T-helper 1 cell treated with Interleukin-12 subunit alpha and Interleukin-12 subunit beta and Interleukin-4 antibody, amounts not matched to agents 30 ng/mL and 1 ng/mL, for 36 hours (primary cell): ENCODE results near the gene HPCAL1. TPM values are rescaled to one million over a fixed set of nuclear protein-coding genes. Genes with fewer than 3 reads are reported as not detected.
"Not testable (repeated sequence)": the region's sequence is repeated elsewhere in the genome, so short reads cannot be mapped to it uniquely, and the experiment has no call there.

Source experiments
- intact Hi-C: fragments of 100-400 bp; cut with micrococcal nuclease; formaldehyde crosslinking; loops from one replicate; pipeline ENCODE4 v1.15.1; 2024
- total RNA-seq: library from RNA; stranded (reverse); gene quantifications from 2 replicates; pipeline ENCODE4 v1.2.3, GENCODE V29; 2022

HPCAL1 gene
- total RNA-seq, 1 donor from 2014 or later, result 47.5 TPM

DNA sequence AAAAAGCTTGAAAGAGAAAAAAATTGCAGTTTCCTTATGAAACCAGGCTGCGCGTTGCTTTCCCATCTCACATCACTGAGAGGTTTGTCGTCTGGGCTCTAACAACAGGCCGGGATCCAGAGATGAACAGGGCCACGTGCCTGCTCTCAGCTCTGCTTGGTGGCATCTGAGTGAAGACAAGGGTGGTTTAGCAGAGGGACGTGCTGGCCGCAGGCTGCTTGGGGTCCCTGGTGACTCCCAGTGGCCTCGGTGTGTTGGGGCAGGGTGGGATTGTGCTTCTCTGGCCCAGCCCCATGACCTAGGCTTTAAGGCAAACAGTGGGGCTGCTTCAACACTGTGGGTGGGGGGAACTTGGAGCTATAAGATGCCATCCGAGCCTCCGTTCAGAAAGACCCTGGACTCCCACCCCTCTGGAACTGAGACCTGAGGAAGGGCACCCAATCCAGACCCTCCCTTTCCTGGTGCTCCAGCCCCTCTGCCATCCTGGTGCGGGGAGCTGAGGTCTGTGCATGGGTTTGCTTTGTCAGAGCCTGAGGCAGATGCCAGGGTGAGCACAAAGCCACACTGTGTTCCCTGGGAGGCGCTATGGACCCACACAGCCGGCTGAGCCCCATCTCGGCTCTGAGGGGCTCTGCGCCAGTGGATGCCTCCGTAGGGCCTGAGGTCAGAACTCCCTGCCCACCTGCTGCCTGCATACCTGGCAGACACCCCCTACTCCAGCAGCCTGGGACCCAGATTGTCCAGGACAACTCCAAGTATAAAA, 18.4 kb upstream of the HPCAL1 start:
- intact Hi-C loops, result no loop called here

DNA sequence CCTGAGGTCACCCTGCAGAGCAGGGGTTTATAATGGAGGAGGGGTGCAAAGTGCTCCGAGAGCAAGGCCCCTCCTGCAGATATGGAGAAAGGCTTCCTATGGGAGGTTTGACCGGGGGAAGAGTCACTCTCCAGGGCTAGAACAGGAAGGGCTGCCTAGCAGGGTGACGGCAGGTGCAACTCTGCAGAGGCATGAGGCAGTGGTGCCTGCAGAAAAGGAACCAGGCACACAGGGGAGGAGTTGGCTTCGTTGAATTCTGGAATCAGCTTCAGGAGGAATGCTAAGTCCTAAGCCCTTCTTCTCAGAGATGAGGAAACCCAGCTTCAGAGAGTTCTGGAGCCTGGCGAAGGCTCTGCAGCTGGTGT, 17.5 kb upstream of the HPCAL1 start:
- intact Hi-C loops, result no loop called here

DNA sequence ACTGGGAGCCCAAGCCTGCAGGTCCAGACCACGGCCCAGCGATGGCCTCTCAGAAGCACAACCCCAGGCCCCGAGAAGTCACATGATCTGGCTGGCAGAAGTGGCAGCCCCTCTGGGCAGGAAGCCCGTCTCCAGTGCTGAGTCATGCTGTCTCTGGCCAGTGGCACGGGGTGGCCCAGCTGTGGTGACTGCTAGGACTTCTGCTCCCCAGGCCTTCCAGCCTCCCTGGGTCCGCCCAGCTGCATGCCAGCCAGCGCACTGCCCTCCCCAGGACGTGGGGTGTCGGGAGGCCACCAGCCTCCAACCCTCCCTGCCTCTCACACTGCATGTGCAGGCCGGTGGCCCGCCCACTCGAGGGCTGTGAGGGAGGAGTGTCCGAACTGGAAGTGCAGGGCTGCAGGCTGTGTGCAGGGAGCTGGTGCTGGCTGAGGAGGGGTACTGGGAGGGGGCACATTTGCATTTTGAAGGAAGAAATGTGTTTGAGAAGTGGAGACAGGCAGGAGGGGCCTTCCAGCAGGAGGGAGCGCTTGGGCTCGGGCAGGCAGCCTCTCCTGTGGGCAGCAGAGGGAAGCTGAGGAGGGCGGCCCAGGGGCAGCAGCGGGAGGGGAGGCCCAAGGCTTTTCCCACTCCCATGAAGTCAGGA, 17.0 kb upstream of the HPCAL1 start:
- intact Hi-C loops, result no loop called here

DNA sequence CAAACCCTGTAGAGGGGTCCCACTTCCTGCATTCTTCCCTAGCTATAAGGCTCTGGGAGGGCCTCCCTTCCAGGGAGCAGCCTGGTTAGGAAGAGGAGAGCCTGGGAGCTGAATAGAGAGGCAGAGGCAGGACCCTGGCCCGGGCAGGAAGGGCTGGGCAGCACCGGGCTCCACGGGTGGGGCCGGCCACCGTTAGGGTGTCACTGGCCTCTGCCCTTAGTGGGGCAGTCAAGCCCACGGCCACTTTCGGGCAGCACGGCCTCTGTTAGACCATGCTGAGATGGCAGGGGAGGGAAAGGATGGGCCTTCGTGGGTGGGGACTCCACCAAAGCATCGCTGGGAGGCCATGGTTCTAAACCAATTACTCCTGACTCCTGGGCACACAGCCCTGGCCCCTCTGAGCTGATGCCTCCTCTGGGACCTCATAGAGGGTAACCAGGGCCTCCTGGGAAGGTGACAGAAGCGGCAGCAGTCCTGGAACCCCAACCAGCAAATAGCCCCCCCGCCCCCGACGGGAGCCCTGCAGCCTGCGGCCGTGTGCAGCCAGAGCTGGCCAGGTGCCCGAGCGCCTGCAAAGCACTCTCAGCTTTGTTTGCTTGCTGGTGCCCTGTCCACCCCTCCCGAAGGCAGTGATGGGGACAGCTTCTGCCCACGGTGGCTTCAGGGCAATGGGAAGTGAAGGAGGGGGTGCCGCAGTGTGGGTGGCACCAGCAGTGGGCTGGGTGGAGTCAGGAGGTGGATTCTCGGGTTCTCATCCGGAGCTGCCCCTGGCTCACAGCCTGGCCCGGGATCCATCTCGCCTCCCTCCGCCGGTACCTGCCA, 16.3 kb upstream of the HPCAL1 start:
- intact Hi-C loops, result no loop called here

DNA sequence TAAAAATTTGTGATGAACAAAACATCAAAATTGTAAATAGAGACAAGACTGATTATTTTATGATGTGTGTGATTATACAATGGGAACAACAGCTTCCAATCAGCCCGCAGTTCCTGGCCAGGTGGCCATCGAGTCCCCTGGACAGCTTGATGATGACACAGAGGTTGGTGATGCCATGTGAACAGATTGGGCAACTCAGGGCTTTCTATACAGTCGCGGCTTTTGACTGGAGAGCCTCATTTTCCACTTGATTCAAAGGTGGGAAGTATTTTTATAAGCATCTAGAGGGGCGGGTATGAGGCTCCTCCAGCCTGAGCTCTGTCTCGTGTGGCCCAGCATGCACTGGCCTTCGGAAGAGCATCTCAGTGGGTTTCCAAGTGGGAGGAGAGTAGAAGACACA, 14.9 kb upstream of the HPCAL1 start:
- intact Hi-C loops, result no loop called here

DNA sequence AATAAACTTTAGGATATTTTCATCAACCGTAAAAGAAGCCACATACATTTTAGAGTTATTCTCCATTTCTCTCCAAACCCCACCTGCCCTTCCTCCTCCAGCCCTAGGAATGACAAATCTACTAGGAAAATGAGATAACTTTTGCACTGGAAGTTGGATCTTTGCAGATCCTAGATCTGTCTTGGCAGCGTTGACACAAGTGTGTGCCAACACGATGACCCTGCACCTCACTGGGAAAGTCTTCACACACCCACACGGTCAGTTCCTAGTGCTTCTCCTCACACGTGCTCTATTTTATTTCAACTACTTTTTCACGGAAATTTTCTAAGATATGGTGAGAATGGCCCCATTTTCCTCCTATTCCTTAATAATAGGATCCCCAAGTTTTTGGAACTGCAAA, 14.1 kb upstream of the HPCAL1 start:
- intact Hi-C loops, result no loop called here

DNA sequence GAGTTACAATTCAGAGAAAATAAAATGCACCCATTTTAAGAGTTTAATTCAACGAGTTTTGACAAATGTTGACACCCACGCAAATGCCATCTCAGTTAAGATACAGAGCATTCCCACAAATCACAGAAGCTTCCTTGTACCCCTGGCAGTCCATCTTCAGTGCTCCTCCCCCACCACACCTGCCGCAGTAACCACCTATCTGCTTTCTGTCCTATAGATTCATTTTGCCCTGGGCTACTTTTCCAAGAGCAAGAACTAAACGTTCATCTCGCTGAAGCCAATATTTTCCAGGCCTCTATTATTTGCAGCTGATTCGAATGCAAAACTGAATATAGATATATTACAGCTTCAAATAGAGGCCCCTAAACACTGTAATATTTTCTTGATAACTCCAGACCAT, 13.4 kb upstream of the HPCAL1 start:
- intact Hi-C loops, result no loop called here

DNA sequence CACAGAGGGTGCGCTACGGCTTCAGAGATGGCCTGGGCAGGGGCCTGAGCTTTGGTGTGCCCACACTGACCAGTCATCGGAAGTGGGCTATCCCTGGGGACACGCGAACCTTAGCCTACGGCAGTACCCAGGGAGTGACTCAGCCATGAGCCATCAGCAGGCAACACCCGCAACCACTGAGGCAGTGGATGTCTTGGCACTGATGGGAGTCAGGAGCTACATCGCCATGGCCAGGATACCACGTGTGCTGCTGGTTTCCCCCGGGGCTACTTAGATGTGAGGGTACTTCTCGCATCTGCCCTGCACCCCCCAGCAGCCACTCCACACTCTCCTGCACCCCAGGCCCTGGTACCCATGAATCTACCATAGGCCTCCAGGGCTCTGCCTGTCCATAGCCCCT, 12.8 kb upstream of the HPCAL1 start:
- intact Hi-C loops, result no loop called here

DNA sequence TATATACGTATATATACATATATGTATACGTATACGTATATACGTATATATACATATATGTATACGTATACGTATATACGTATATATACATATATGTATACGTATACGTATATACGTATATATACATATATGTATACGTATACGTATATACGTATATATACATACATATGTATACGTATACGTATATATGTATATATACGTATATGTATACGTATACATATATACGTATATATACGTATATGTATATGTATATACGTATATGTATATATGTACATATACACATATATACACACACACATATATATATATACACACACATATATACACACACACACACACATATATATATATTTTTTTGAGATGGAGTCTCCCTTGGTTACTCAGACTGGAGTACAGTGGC, 11.3 kb upstream of the HPCAL1 start:
- intact Hi-C loops, result not testable (repeated sequence)

DNA sequence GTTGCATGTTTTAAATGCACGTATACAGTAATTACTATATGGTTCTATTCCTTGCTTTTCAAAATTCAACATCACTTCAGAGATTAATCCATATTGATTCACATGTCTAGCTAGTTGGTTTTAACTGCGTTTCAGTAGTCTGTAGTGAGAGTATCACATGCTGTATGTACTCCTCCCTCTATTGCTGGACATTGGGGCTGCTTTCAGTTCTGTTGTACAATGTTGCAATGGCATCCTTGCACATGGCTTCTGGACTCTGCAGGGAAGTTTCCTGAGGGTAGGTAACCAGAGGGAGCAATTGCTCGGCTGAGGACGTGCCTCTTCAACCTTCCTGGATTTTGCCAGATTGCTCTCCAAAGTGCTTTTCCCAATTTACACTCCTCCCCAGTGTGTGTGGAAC, 10.7 kb upstream of the HPCAL1 start:
- intact Hi-C loops, result no loop called here

DNA sequence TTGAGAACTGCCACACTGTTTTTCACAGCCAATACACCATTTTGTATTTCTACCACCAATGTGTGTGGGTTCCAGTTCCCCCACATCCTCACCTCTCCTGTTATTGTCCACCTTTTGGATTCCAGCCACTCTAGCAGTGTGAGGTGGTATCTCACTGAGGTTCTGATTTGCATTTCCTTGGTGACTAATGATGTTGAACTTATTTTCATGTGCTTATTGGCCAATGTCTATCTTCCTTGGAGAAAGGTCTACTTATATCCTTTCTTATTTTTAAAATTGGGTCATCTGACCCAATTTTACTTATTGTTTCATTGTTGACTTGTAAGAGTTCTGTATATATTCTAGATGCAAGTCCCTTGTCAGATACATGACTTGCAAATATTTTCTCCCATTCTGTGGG, 9.1 kb upstream of the HPCAL1 start:
- intact Hi-C loops, result no loop called here

DNA sequence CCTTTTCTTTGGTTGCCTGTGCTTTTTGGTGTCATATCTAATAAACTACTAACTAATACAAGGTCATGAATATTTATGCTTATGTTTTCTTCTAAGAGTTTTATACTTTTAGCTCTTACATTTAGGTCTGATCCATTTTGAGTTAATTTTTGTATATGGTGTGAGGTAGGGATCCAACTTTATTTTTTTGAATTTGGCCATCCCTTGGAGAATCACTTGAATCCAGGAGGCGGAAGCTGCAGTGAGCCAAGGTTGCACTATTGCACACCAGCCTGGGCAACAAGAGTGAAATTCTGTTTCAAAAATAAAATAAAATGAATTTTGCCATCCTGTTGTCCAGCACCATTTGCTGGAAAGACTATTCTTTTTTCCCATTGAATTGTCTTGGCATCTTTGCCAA, 8.6 kb upstream of the HPCAL1 start:
- intact Hi-C loops, result no loop called here

DNA sequence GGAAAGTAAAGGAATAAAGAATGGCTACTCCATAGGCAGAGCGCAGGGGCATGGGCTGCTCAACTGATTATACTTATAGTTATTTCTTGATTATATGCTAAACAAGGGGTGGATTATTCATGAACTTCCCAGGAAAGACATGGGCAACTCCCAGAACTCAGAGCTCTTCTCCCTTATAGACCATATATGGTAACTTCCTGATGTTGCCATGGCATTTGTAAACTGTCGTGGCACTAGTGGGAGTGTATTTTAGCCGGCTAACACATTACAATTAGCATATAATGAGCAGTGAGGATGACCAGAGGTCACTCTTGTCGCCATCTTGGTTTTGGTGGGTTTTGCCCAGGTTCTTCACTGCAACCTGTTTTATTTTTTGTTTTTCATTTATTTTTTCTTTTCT, 7.1 kb upstream of the HPCAL1 start:
- intact Hi-C loops, result not testable (repeated sequence)

DNA sequence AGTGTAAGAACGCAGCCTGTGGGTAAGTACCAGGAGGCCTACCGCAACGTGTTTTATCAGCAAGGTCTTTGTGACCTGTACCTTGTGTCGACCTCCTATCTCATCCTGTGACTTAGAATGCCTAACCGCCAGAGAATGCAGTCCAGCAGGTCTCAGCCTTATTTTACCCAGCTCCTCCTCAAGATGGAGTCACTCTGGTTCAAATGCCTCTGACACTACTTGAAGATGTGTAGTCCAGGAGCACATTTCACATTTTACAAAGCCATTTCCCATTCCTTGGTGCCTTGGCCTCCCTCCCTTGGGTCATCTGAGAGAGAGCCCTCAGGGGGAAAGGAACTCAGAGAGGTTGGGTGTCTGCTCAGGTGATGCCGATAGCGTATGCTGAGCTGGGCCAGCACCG, 6.6 kb upstream of the HPCAL1 start:
- intact Hi-C loops, result no loop called here

DNA sequence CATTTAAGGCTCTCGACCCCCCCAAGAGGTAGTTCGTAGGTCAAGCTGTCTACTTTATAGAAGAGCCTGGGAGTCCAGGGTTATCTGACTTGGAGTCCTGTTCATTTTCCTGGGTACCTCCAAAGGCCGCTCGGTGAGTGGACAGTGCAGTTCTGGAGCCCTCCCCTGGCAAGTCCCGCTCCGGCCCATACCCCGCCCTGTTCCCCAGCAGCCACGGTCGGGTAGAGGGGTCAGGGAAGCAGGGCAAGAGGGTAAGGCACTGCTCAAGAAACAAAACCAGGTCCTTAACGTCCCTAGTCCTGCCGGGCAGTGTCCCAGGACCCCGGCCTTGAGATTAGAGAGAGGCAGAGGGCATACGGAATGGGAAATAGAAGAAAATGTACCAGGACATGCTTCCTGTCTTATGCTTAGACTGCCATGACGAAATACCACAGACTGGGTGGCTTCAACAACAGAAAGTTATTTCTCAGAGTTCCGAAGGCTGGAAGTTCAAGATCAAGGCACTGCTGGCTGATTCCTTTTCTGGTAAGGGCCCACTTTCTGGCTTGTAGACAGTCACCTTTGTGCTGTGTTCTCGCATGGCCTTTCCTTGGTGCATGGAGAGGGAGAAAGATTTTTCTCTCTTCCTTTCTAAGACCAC, 5.4 kb upstream of the HPCAL1 start:
- intact Hi-C loops, result no loop called here

DNA sequence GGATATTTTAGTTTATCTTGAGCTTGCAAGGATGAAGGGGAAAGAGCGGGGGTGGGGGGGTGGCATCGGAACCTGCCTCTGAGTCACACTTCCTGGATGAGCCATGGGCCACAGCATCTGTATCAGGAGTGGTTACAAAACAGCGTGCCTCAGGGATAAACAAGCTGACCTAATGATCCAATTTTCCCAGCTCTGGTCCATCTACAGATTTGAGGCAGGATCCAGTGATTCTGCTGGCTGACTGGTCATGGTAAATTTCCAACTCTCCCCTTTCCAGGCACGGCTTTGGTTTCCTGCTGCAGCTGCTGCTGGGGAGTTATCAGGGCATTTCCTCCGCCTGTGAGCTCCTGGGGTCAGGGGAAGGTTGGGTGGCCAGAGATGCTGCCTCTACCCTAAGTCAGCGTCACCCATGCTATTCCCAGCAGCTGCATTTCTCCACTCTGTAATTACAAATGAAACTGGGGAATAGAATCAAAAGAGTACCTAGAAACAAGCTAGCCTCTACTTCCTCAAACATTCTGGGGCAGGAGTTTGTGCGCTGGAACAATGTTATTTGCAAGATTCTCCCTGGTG, 4.7 kb upstream of the HPCAL1 start:
- intact Hi-C loops, result no loop called here

DNA sequence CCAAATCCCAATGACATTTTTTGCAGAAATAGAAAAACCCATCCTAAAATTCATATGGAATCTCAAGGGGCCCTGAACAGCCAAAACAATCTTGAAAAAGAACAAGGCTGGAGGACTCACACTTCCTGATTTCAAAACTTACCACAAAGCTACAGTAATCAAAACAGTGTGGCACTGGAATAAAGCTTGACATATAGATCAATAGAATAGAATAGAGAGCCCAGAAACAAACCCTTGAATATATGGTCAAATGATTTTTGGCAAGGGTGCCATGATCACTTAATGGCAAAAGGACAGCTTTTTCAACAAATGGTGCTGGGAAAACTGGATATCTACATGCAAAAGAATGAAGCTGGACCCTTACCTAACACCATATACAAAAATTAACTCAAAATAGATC, 3.9 kb upstream of the HPCAL1 start:
- intact Hi-C loops, result not testable (repeated sequence)

DNA sequence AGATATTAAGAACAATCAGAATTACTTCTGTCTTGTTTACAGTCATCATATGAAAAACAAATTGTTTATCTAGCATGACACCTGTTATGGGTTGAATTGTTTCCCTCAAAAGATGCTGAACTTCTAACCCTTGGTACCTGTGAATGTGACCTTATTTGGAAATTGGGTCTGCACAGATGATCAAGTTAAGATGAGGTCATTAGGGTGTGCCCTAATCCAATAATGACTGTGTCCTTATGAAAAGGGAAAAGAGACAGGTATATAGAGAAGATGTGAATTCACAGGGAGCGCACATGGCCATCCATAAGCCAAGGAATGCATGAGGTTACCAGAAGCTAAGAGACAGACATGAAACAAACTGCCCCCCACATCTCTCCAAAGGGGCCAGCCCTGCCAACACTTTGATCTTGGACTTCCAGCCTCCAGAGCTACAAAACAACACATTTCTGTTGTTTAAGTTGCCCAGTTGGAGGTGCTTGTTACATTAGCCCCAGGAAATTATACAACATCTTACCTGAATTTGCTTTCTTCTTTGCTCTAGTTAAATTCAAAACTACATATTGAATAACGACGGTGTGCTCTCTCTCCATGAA, 2.3 kb upstream of the HPCAL1 start:
- intact Hi-C loops, result loop anchor here (5.0 to 10.0 kb wide), 7 partner anchors 158 to 1463 kb away; partner anchors contain the start of genes CPSF3, ITGB1BP1, KIDINS220 and SLC66A3

DNA sequence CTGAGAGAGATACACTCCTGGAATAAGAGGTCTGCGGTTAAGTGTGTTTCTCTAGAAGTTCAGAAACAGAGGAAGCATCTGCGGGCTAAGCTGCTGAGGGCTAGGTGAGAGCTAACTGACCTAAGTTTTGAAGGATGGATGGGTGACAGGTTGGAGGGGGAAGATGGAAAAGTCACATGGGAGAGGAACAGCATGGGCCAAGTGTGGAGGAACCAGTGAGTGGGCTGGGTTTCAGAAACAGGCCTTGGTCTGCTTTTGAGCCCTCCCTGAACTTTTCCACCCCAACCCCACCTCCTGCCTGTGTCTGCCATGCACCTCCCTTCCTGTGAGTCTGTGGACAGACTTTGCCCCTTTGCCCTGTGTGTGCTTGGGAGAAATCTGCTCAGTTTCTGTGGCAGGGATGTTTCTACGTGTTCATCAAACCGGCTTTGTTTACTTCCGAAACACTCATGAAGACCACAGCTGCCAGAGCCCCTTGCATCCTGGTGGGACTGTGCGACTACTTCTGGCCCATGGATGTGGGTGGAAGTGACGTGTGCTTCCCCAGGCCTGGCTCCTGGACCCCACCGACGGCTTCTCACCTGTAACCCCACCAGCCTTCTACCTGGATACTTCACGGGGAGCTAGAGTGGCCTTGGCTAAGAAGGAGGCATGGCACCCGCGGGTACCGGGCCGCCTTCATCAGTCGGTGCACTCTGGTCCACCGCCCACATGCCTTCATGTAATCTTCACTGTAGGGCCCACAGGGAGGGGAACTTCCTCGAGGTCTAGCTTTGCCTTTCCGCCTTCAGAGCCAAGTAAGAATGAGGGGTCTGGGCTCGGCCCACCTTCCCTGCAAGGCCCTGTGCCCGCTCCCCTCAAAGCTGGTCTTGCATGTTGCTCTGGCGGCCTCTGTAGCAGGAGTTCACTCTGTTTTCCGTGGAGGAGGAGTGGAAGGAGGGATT, 1.4 kb upstream of the HPCAL1 start:
- intact Hi-C loops, result loop anchor here (5.0 to 10.0 kb wide), 7 partner anchors 159 to 1464 kb away; partner anchors contain the start of genes CPSF3, ITGB1BP1, KIDINS220 and SLC66A3
